Body of pancreas (tissue), 4 donors: ENCODE results near the gene YEATS4. TPM values are rescaled to one million over a fixed set of nuclear protein-coding genes. Genes with fewer than 3 reads are reported as not detected.

Experiments used
- ATAC-seq: fragments of 150-250 bp; one replicate; pipeline ENCODE4 v1.9.1; 2016
- DNase-seq, 4 donors: peaks; one replicate each; pipeline ENCODE4 v3.0.0-alpha.2; 2019
- H3K27ac ChIP-seq, 4 donors: fragments of 200-600 bp; sonication (generic); 1 replicate in 3 of 4; 2 replicates in 1 of 4; pipeline versions ENCODE4 v1.5.1 to v1.6.1; 2016 to 2019; ENCODE audit warnings: mild to moderate bottlenecking in 1 of 4, mixed read lengths in 1 of 4, moderate library complexity in 1 of 4
- H3K27me3 ChIP-seq, 2 donors: fragments of 200-600 bp; sonication (generic); one replicate each; pipeline ENCODE4 v1.6.0; 2016; ENCODE audit warnings: mild to moderate bottlenecking in 1 of 2
- H3K36me3 ChIP-seq, 2 donors: fragments of 200-600 bp; sonication (generic); replicated peaks in 1 of 2; 2 replicates each; pipeline ENCODE4 v1.5.1; 2016; ENCODE audit warnings: low read depth in 2 of 2; ENCODE audit not compliant: insufficient read depth in 1 of 2
- H3K4me1 ChIP-seq: fragments of 200-600 bp; sonication (generic); one replicate; pipeline ENCODE4 v1.6.0; 2016
- H3K4me3 ChIP-seq, 2 donors: fragments of 200-600 bp; sonication (generic); 1 replicate in 1 of 2; 2 replicates in 1 of 2; pipeline ENCODE4 v1.5.1; 2016 to 2019
- H3K9me3 ChIP-seq, 3 donors: fragments of 200-600 bp; sonication (generic); 1 replicate in 2 of 3; 2 replicates in 1 of 3; pipeline ENCODE4 v1.5.1; 2016
- CTCF ChIP-seq, 7 experiments: fragments of 450-650 bp in 4 of 7; fragments of 200-600 bp in 3 of 7; sonication (generic) in 3 of 7; IDR thresholded peaks; one replicate each; pipeline ENCODE4 v1.5.1; 2016 to 2019; ENCODE audit warnings: antibody characterized with exemption in 7 of 7
- POLR2A ChIP-seq, 3 donors: fragments of 450-650 bp; IDR thresholded peaks; one replicate each; pipeline ENCODE4 v1.6.1; 2016; ENCODE audit warnings: antibody characterized with exemption in 3 of 3, mild to moderate bottlenecking in 2 of 3
- WGBS, 2 donors: methylation state at CpG; one replicate each; pipeline ENCODE4 v1.1.5; 2017; 5-methylcytosine and 5-hydroxymethylcytosine counted together
- intact Hi-C: fragments of 100-400 bp; cut with DNase I; formaldehyde crosslinking; loops from one replicate; pipeline ENCODE4 v1.15.1; 2023
- total RNA-seq, 2 donors: library from RNA; depleted of rRNA; stranded (reverse); fragments of >200 nt; gene quantifications; one replicate each; pipeline ENCODE4 v1.1.0, GENCODE V29; 2016

YEATS4 gene
- total RNA-seq, 2 donors from 2014 or later, result 14.3 to 15.8 TPM

DNA sequence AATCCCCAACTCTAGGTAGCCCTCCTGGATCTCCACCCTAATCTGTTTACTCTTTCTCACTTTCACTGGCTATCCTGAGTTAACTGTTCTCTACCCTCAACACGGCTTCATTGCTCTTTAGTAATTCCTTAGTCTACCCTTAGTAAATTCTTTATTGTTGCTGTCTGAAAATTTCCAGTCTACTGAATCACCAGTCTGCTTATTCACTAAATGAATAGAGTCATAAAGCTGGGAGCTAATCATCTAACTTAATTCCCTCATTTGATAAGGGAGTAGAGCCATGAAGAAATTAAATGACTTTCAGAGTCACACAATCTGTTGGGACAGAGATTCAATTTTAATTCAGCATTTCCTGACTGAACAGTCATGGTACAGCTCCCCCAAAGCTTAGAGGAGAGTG, 36.5 kb downstream of the YEATS4 start:
- Histone ChIP-seq H3K36me3 (no peaks in the 10 kb centered on the region), H3K4me3 (no peak overlapping the region), H3K4me1 (no peaks in the 10 kb centered on the region), H3K27ac (no peak overlapping the region), H3K9me3 (no peaks in the 10 kb centered on the region), H3K27me3 (no peaks in the 10 kb centered on the region)
- intact Hi-C loops, result no loop called here
- ATAC-seq (no peak), DNase-seq (no peak)
- 81 to 92% methylated on average over 1 of the region's 1 CpG for WGBS, 2 donors
- TF ChIP-seq POLR2A (IDR thresholded peaks at IDR 0.05), result no peak
- TF ChIP-seq CTCF (IDR thresholded peaks at IDR 0.05), result no peak

GRCh38 chr12:69396963-69397362, 37.4 kb downstream of the YEATS4 start:
- intact Hi-C loops, result no loop called here
- H3K9me3 ChIP-seq, result no peaks in the 10 kb centered on the region
- 96 to 98% methylated on average over 3 of the region's 3 CpGs for WGBS, 2 donors
- no peak for DNase-seq
- no peaks in the 10 kb centered on the region for H3K36me3 ChIP-seq
- no peaks in the 10 kb centered on the region for H3K27me3 ChIP-seq
- TF ChIP-seq CTCF (IDR thresholded peaks at IDR 0.05) (no peak), POLR2A (IDR thresholded peaks at IDR 0.05) (no peak)
- no peak for ATAC-seq
- H3K4me3 ChIP-seq, result no peak overlapping the region
- H3K27ac ChIP-seq, result no peak overlapping the region
- no peaks in the 10 kb centered on the region for H3K4me1 ChIP-seq

- TF ChIP-seq CTCF (IDR thresholded peaks at IDR 0.05), result no peak
- no peak for TF ChIP-seq POLR2A (IDR thresholded peaks at IDR 0.05)
- intact Hi-C loops, result no loop called here
- no peak for ATAC-seq
Measured at GRCh38 chr12:69397978-69398377, 38.4 kb downstream of the YEATS4 start.

DNA sequence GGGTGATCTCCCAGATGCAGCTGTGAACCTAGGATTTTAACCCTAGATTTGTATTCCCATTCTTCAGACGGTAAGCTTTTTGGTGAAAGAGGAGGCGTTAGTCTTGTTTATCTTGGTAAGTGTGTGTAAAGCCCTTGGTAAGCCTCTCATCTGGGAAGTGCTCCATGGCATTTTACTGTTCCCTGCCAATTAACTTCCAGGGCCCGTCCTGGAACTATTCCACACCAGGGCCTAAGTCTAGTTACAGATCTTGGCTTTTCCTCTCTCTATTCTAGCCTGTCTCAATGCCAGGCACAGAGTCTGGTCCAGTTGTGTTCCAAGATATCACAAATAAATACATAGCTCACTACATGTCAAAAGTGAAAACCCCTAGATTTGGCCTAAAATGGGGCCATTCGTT, 42.4 kb downstream of the YEATS4 start:
- Histone ChIP-seq H3K27ac (no peak overlapping the region), H3K4me3 (no peak overlapping the region), H3K4me1 (no peaks in the 10 kb centered on the region), H3K27me3 (no peaks in the 10 kb centered on the region), H3K36me3 (no peaks in the 10 kb centered on the region), H3K9me3 (no peaks in the 10 kb centered on the region)
- intact Hi-C loops, result no loop called here
- TF ChIP-seq CTCF (IDR thresholded peaks at IDR 0.05) (no peak), POLR2A (IDR thresholded peaks at IDR 0.05) (no peak)
- ATAC-seq (no peak), DNase-seq (no peak)
- 84 to 87% methylated on average over 4 of the region's 4 CpGs for WGBS, 2 donors

More at GRCh38 chr12:69397978-69398377, 38.4 kb downstream of the YEATS4 start:
- H3K27me3 ChIP-seq, result no peaks in the 10 kb centered on the region
- WGBS, 2 donors, result 91 to 97% methylated on average over 3 of the region's 3 CpGs
- no peak overlapping the region for H3K4me3 ChIP-seq
- H3K9me3 ChIP-seq, result no peaks in the 10 kb centered on the region
- H3K4me1 ChIP-seq, result no peaks in the 10 kb centered on the region
- no peak for DNase-seq
- H3K27ac ChIP-seq, result no peak overlapping the region
- no peaks in the 10 kb centered on the region for H3K36me3 ChIP-seq

DNA sequence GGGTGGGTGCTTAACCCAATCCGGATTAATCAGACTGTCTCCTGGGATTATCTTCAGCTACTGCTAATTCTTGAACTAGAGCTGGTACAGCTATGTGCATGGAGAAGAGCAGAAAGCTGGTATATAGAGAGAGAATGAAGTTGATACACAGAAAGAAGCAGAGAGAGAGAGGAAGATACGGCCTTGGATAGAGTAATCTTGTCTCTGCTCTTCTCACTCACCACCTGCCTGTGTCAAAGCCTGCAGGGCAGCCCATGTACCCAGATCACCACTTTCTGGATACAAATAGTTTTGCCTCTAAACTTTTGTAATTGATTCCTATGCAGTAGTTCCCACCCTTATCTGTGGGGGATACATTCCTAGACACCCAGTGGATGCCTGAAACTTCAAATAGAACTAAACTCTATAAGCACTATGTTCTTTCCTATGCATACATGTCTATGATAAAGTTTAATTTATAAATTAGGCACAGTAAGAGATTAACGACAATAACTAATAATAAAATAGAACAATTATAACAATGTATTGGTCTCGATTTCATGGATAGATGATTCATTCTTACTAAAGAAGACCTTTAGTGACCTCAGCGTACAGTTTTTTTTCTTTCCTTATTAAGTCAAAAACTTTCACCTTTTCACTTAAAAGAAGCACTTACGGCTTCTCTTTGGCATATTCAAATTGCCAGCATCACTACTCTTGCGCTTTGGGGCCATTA, 45.5 kb downstream of the YEATS4 start:
- DNase-seq (no peak), ATAC-seq (no peak)
- 86 to 89% methylated on average over 7 of the region's 7 CpGs for WGBS, 2 donors
- Histone ChIP-seq H3K27ac (no peak overlapping the region), H3K4me1 (no peaks in the 10 kb centered on the region), H3K36me3 (no peaks in the 10 kb centered on the region), H3K4me3 (no peak overlapping the region), H3K9me3 (no peaks in the 10 kb centered on the region), H3K27me3 (no peaks in the 10 kb centered on the region)
- intact Hi-C loops, result no loop called here
- TF ChIP-seq CTCF (IDR thresholded peaks at IDR 0.05) (no peak), POLR2A (IDR thresholded peaks at IDR 0.05) (no peak)
